SKM-1 treated with dmso at 0.1 percent for 144 hours (cell line): ENCODE results near the gene UBASH3A.

ENCODE experiments used
- DNase-seq: peaks from one replicate; lab custom pipeline; 2025; ENCODE audit not compliant: unreplicated experiment; lab: John Stamatoyannopoulos, UW

Gene UBASH3A

DNA sequence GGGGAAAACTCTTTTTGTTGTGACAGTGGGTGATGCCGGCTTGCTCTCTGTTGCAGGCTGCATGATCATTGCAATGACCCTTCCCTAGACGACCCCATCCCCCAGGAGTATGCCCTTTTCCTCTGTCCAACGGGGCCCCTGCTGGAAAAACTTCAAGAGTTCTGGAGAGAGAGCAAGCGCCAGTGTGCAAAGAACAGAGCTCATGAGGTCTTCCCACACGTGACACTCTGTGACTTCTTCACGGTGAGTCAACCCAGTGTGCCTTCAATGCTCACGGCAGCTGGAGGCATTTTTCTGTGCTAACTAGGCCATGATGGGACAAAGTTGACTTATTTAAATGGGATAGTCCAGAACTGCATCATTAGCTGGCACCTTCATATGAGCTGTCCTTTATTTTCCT is 5.7 kb downstream of the UBASH3A start:
- no peak for DNase-seq

- no peak for DNase-seq
These were observed 7.6 kb downstream of the UBASH3A start for GRCh38 chr21:42411197-42411869.

DNA sequence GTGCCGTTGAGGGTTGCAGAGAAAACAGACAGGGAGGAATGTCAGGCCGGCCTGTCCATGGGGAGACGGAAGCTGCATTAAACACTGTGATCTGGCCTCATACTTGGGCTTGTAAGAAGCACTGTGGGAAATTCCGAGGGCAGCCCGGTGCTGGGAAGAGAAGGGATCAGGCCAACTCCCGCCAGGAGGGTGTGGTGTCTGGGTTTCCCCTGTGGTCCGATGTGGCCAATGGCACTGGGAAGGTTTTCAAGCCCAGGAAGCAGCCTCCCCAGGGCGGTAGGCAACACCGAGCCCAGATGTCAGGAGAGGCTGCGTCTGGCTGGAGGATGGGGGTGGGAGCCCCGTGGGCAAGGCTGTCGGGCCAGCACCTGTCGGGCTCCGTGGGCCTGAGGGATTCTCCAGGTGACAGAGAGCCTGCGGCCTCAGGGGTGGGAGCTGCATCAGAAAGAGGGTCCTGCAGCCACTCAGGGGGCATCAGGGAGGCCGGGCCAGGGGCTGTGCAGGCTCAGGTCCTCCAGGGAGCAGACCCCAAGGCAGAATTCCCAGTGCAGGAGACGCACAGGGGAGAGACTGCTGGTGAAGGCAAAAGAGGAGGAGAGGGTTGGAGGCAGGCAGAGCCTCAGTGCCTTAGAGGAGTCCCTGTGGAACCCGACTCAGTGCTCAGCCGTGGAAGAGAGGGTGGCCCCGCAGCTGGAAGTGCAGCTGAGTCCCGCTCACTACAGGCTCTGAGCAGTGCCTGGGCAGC is 8.4 kb downstream of the UBASH3A start:
- no peak for DNase-seq

GRCh38 chr21:42412636-42412933 is 8.9 kb downstream of the UBASH3A start:
- no peak for DNase-seq

DNA sequence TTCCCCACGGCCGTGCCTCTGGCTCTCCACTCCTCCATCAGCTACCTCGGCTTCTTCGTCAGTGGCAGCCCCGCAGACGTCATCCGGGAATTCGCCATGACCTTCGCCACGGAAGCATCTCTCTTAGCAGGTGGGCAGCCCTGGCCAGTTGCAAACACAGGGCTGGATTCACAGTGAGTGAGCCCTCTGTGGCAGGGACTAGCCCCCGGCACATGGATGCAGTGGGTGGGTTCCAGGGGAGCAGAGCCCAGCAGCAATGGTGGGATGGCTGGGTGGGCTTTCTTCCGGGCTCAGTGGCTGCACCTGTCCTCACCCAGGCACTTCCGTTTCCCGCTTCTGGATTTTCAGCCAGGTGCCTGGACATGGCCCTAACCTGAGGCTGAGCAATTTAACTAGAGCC is 9.4 kb downstream of the UBASH3A start:
- no peak for DNase-seq

- DNase-seq, result no peak
These were observed 9.8 kb downstream of the UBASH3A start for GRCh38 chr21:42413500-42413899.

DNA sequence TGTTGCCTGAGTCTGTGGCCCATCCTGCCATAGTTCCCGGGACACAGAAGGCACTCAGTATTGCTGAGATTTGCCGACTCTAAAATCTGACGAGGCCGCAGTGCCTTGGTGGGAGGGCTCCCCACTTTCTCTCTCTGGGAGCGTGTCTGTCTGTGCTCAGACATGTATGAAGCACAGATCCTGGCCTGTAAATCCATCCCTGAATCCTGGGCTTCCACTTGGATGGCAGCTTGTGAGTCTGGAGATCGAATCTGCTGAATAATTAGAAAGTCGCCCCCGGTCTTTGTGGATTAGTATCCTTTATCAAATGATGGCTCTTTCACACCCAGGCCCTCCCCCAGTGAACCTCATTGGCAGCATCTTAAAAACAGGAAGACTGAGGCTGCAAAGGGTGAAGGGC is 10.4 kb downstream of the UBASH3A start:
- no peak for DNase-seq

GRCh38 chr21:42414553-42414927 is 10.8 kb downstream of the UBASH3A start:
- no peak for DNase-seq

DNA sequence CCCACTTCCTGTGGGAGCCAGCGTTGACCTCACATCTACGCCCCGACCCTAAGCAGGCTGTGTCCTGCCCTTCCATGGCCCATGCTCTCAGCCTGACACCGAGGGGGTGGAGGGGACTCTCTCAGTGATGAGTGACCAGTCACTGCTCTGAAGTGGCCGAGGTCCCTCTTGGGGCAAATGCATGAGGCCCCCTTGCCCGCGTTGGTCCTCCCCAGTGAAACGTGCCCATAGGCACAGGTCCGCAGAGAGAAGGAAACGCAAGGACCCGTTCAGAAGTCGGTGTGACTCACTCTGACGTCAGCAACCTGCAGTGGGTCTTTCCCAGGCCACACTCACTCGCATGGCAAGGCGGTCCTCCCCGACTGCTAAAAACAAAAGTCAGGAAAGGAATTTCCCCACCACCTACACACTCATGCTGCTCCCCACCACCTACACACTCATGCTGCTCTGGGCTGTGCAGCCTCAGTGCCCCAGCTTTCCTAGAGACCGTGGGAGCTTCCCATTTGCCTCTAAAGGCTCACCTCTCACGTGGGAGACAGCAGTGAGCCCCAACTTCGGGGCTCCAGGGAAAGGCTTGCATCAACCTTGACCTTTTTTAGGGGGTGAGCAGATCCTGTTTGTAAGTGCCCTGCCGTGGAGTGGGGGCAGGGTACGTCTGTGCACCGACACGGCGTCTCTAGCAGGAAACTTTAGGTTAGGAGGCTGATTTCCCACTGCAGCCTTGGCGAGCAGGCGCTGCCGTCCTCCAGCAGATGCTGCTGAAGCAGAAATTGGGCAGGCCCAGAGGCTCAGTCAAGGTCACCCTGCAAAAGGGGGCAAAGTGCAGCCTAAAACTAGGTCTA is 11.4 kb downstream of the UBASH3A start:
- no peak for DNase-seq

- no peak for DNase-seq
These were observed 13.8 kb downstream of the UBASH3A start for GRCh38 chr21:42417533-42417932.

GRCh38 chr21:42418886-42419285 is 15.2 kb downstream of the UBASH3A start:
- no peak for DNase-seq

GRCh38 chr21:42419845-42420244 is 16.1 kb downstream of the UBASH3A start:
- DNase-seq, result no peak

DNA sequence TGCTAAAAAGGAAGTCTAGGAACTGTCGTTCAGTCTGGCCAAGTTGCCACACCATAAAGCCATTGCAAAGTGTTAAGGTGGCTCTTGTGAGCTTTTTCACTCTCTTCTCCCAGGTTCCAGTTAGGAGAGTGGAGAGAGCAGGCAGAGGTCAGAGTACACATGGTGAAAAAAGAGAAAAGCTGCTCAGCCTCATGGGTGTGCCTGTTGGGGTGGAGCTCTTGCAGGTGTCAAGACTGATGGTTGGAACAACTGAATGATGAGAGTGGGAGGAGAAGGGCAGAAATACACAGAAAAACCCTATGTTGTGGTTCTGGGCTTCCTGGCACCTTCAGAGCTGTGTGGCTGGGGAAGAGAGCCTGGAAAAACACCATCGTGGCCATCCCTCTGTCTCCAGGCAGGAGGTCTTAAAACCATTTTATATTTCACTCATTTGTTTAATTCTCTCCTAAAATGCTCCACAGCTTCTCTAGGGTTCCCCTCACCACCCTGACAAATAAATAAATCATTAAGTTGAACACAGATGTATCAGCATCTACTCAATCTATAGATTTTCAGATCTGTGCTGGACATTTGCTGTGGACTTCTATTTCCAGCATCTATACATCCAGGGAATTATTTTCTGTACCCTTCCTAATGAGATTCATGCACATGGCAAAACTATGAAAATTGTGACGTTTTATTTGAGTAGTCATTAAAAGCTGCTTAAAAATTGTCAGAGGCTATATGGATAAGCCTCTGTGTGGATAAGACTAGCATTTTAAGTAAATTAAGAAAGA is 17.5 kb downstream of the UBASH3A start:
- no peak for DNase-seq

DNA sequence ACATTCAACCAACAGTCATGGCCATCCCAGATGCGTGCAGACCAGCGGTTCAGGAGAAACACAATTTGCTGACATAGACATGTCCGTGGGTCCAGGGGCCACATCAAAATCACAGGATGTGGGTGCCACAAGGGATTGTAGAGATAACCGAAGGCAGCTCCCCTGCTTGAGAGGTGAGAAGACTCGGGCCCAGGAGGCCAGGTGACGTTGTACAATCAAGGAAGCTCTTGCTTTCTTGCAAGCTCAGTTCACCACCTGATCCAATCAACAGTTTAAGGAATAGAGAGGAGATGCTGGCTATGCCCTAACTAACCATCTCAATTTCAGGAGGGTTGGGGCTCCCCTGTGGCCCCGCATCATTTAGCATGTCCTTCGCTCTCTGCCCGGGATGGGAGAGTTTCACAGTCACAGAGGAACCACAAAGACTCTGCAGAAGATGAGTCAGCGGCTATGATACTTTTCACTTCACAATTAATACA is 19.5 kb downstream of the UBASH3A start:
- DNase-seq, result no peak

- DNase-seq, result no peak
These were observed 20.0 kb downstream of the UBASH3A start for GRCh38 chr21:42423685-42424084.

- DNase-seq, result no peak
These were observed 21.3 kb downstream of the UBASH3A start for GRCh38 chr21:42424914-42425541.

- DNase-seq, result no peak
These were observed 21.9 kb downstream of the UBASH3A start for GRCh38 chr21:42425591-42425990.

DNA sequence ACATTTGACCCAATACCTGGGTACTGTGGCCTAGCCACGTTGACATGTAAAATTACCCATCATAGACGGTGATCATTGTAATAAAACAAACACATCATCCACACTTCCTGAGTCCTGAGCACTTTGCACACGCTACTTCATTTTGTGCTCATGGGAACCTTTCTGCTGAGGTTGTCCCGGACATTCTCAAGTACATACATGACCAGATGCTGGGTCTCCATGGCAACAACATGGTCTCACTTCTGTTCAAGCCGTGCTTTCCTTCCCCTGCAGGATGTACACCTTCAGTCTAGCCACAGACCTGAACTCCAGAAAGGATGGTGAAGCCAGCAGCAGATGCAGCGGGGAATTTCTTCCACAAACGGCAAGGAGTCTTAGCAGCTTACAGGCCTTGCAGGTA is 22.7 kb downstream of the UBASH3A start:
- DNase-seq, result no peak

DNA sequence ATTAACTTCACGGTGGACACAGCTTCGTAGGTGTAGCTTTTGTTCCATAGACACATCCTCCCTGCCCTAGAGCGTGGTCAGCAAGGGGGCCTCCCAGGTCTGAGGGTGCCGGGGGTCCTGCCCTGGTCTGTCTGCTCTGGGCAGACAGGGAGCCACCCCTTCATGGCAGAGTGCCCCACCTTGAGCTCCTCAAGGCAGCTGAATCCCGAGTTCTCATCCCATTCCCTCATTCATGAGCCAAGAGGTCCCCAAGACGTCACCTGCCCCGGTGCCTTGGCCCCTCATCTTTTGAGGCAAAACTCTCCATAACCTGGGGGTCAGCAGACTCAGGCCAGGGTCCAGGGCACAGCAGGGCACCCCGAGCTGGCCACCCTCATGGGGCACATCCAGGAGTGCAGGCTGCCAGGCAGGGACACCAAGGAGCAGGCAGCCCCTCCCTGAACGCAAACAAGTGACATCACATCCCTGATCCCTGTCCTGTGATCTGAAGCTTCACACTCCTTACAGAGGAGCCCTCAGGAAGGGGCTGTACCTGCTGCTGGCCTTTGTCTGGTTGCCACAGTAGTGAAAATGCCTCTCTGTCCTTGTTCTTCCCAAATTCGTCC is 23.3 kb downstream of the UBASH3A start:
- no peak for DNase-seq

GRCh38 chr21:42427809-42428419 is 24.2 kb downstream of the UBASH3A start:
- DNase-seq, result no peak
